GM21423 (cell line): ENCODE measurements around the gene JADE2.
"Not testable (repeated sequence)": the region's sequence is repeated elsewhere in the genome, so short reads cannot be mapped to it uniquely, and the experiment has no call there.

Source experiments
- ATAC-seq: cut with Tn5 transposase; IDR thresholded peaks from one replicate; pipeline ENCODE4 v1.9.1; 2021; ENCODE audit warnings: mild to moderate bottlenecking, moderate library complexity; ENCODE audit not compliant: unreplicated experiment

JADE2 gene

DNA sequence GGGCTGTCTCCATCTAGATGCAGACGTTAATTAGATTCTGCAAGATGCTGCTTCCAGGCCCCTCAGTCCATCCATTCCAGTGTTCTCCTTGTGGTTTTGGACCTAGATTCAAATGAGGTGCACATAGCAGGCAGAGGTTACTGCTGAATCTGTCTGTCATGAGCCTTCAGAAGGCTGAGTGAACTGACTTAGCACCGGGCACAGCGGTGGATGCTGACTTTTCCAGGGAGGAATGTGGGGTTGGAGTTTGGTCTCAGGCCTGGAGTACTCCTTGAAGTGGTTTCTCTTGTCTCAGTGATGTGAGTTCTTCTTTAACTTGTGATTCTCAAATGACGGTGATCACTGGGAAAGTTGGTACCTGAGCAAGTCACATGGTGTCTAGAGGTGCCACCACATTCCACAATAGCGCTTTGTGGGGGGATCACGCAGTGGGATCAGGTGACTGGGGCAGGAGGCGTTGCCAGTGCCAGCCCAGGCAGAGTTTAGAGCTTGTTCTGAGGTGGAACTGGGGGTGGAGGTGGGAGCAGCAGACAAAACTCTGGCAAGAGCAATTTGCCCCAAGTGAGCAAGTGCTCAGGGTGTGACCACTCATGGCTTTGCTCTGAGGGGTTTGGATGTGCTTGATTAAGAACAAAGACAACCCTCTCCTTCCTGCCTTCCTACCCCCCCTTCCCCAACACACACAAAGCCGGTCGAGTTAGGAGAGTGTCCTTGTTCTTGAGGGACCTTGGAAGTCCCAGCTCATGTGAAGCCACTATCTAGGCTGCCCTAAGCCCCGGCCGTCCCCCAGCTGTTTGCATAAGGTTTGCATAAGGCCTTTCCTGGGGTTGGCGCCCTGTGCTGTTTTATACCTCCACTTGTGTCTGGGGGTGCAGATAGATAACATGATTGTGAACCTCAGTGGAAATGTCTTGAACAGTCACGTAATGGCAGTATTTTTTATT, 25.1 kb downstream of the JADE2 start:
- no peak for ATAC-seq

- no peak for ATAC-seq
Observed at GRCh38 chr5:134551901-134552300, 26.4 kb downstream of the JADE2 start.

- no peak for ATAC-seq
Observed at GRCh38 chr5:134552301-134552700, 26.8 kb downstream of the JADE2 start.

GRCh38 chr5:134552716-134553115, 27.2 kb downstream of the JADE2 start:
- ATAC-seq = not testable (repeated sequence)

- no peak for ATAC-seq
Observed at GRCh38 chr5:134553821-134554267, 28.4 kb downstream of the JADE2 start.

DNA sequence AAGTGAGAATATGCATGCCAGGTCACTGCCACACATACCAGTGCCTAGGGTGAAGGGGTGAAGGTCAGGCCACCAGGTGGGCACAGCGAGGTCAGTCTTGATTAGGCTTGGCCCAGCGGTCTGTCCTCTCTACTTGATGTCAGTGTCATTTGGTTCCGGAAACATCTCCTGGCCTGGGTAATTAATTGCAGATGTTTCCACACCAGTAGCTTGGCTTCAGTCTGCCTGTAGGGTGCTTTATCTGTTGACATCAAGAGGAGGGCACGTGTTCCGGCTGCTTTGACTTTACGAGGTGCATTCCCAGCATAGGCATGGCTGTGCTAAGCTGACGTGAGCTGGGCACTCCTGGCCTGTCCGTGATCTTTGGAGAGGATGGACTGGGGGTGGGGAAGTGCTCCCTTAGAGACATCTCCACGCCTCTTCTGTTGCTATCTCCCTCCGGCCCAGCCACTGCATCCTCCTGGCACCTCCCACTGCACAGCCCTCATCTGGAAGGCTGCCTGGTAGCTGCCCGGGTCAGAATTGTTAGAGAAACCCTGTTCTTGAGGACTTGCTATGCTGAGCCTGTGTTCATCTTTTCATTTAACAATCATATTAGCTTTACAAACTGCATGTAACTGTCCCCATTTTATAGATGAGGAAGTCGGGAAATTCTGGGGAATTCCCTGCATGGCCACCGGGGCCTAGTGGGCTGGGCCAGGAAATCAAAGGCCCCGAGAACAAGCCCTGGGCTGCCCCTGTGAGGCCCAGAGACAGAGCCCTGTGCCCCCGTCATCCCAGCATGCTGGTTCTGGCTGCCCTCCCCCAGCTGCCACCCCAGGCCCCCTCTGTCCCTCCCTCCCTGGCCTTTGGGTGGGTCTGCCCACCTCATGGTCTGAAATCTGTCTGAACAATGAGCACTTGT, 29.1 kb downstream of the JADE2 start:
- peak; percentile 41 for ATAC-seq

DNA sequence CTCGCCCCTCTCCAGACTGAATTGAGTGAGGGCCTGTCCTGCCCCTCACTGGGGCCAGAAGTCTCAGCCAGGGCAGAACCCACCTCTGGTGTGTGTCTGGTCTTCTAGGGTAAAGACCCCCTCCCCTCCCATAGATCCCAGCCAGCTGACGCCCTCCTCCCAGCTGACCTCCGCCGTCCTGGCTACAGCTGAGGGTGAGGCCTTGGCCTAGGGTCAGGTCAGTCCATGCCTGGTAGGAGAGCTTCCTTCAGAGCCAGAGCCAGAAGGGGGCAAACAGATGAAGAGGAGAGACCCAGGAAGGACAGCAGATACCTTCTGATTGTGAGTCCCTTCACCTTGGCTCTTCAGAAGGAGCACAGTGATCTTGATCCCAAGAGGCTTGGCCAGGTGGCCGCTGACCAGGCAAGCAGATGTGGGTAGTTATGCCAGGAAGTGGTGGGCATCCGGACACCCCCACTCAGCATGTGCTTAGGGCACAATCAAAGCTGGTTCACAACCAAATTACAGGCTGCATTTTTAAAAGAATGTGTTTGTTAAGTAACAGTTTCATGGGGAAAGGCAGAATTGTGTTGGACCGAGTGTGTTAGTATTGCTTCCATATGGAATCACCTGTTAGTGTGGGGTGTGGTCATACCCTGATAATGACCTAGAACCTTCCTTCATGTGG, 29.9 kb downstream of the JADE2 start:
- ATAC-seq = no peak

DNA sequence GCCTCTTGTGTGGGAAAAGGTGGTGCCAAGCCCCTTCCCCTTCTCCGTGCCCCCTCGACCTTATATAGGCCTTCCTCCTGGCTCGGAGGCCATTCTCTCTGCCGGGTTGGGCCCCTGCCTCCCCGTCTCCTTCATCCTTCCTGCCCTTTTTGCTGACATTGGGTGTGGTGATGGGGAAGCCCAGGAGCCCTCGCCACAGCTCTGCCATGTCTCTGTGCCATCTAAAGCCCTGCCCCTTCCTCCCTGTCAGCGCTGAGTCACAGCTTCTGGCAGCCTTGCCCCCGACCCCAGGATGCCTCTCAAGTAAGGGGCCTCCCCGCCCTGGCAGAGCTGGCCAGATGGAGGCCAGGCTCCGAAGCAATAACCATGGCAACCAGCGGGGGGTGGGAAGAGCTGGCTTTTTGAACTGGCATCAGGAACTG, 30.4 kb downstream of the JADE2 start:
- ATAC-seq = peak; percentile 46

DNA sequence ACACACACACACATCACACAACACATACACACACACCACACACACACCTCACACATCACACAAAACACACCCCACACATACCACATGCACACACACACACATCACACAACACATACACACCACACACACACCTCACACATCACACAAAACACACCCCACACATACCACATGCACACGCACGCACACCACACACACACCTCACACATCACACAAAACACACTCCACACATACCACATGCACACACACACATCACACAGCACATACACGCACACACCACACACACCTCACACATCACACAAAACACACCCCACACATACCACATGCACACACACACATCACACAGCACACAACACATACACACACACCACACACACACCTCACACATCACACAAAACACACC, 31.1 kb downstream of the JADE2 start:
- ATAC-seq = not testable (repeated sequence)

GRCh38 chr5:134556994-134557393, 31.5 kb downstream of the JADE2 start:
- no peak for ATAC-seq

GRCh38 chr5:134559672-134560071, 34.2 kb downstream of the JADE2 start:
- ATAC-seq = no peak

DNA sequence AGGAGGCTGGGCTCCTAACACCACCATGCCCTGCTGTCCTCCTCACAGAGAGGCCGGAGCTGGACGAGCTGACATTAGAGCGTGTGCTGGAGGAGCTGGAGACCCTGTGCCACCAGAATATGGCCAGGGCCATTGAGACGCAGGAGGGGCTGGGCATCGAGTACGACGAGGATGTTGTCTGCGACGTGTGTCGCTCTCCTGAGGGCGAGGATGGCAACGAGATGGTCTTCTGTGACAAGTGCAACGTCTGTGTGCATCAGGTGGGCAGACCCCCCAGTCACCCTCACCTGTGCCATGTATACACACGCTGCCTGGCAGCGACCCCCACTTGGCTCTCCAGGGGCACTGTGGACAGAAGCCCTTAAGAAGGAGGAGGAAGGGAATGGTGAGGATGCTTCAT, 35.2 kb downstream of the JADE2 start:
- ATAC-seq = no peak

DNA sequence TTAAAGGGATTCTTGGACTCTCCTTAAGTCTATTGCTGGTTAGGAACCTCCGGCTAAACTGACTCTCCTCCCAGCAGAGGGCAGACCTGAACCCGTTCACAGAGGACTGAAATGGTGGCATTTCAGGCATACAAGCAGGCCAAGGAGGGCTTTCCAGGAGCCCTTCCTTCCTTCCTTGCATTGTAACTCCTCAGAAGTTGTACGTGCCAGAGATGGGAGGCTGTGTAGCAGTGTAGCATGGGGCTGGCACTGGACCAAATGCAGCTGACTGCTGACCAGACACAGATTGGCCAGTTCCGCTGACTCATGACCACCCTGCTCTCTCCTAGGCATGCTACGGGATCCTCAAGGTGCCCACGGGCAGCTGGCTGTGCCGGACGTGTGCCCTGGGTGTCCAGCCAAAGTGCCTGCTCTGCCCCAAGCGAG, 36.4 kb downstream of the JADE2 start:
- no peak for ATAC-seq

- ATAC-seq = no peak
Observed at GRCh38 chr5:134563221-134563620, 37.8 kb downstream of the JADE2 start.

DNA sequence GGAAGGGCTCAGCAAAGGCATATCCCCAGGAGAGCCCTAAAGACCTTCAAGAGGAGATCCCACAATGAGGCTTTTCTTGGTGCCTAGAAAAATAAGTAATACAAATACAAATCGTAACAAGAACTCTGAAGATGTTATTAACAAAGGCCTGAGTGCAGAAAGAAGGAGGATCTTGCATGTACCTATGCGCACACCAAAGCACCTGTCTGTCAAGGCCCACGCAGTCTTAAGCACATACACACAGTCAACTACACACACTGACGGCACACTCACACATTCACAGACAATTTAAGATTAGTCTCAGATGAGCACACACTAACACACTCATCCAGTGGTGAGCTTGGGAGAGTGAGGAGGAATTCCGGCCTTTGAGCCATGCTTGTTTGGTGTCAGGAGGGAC, 38.5 kb downstream of the JADE2 start:
- no peak for ATAC-seq

DNA sequence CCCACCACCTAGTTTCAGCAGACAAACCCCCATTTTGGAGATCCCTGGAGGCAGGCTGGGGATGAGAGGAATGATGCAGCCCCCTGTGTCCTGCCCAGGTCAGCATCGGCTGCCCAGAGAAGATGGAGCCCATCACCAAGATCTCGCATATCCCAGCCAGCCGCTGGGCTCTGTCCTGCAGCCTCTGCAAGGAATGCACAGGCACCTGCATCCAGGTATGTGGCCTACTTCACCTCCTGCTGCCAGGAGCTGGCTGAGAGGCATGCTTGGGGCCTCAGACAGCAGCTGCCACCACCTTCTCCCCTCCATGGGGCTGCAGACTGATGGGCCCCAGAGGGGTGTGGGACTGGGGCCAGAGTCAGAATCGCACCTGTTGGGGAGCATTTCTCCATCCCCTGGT, 38.9 kb downstream of the JADE2 start:
- ATAC-seq = no peak

- ATAC-seq = no peak
Observed at GRCh38 chr5:134565791-134566740, 40.6 kb downstream of the JADE2 start.

DNA sequence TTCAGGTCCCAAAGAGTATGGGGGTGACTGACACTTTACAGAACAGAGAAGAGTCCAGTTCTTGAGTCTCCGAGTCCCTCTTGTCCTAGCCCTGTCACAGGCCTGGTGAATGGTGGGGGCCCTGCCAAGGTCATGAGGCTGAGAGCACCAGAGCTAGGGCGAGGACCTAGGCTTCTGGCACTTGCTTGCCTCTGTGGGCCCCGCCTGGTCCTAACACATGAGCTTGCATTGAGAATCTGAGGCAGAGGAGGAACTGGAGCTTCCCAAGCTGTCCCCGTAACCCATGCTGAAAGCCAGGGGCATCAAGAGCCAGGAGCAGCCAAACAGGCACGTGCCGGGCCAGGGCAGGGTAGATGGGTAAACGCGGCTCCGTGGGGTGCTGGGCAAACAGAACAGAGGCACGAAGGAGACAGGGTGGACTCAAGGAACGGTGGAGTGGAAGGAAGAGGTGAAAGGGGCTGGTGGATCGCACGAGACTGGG, 41.3 kb downstream of the JADE2 start:
- no peak for ATAC-seq

- no peak for ATAC-seq
Observed at GRCh38 chr5:134567641-134568336, 42.3 kb downstream of the JADE2 start.
